ENCODE results near the gene INO80D.
"Not testable (repeated sequence)": the region's sequence is repeated elsewhere in the genome, so short reads cannot be mapped to it uniquely, and the experiment has no call there.

- TF ChIP-seq POLR2AphosphoS5 (IDR thresholded peaks at IDR 0.05; ENCODE audit: borderline replicate concordance, low read depth, low read length); EZH2 (IDR thresholded peaks at IDR 0.05): not testable (repeated sequence)
These were observed 97.3 kb downstream of the INO80D start for GRCh38 chr2:205988681-205989080.

All from SK-N-MC (cell line).